SK-N-SH treated with all-trans-retinoic acid at 6 μM for 48 hours (cell line): ENCODE data around the gene KMT5B.
"Not testable (repeated sequence)": the region's sequence is repeated elsewhere in the genome, so short reads cannot be mapped to it uniquely, and the experiment has no call there.

Experiments
- ATAC-seq: fragments of 200-7000 bp; cut with Tn5 transposase; 3 replicates; pipeline ENCODE4 v1.9.1; 2020; ENCODE audit warnings: mild to moderate bottlenecking, moderate library complexity
- ARNTL ChIP-seq: fragments of 450-650 bp; formaldehyde crosslinking; IDR thresholded peaks from 2 replicates; pipeline ENCODE4 v1.5.0; 2020; ENCODE audit warnings: low read depth, mild to moderate bottlenecking, moderate library complexity, borderline replicate concordance
- BACH2 ChIP-seq: fragments of 250-450 bp; sonication (Bioruptor Pico); IDR thresholded peaks from 2 replicates; pipeline ENCODE4 v1.9.0; 2021; ENCODE audit warnings: mild to moderate bottlenecking, borderline replicate concordance
- CSDC2 ChIP-seq: fragments of 250-450 bp; sonication (Bioruptor Pico); IDR thresholded peaks from 2 replicates; pipeline ENCODE4 v1.5.0; 2020; ENCODE audit warnings: mild to moderate bottlenecking, moderate library complexity
- GLIS3 ChIP-seq: fragments of 250-450 bp; sonication (Bioruptor Pico); IDR thresholded peaks from 2 replicates; pipeline ENCODE4 v1.5.0; 2020; ENCODE audit warnings: mild to moderate bottlenecking, moderate library complexity
- ISL1 ChIP-seq: fragments of 250-450 bp; sonication (Bioruptor Pico); IDR thresholded peaks from 2 replicates; pipeline ENCODE4 v2.1.2; 2022; ENCODE audit warnings: mild to moderate bottlenecking, moderate library complexity
- OSR1 ChIP-seq: fragments of 250-450 bp; sonication (Bioruptor Pico); IDR thresholded peaks from 2 replicates; pipeline ENCODE4 v1.8.0; 2022; ENCODE audit warnings: moderate library complexity, mild to moderate bottlenecking, inconsistent platforms
- PPARA ChIP-seq: fragments of 250-450 bp; sonication (Bioruptor Pico); IDR thresholded peaks from 2 replicates; pipeline ENCODE4 v1.5.0; 2020; ENCODE audit warnings: mild to moderate bottlenecking, borderline replicate concordance
- RARB ChIP-seq: fragments of 250-450 bp; sonication (Bioruptor Pico); IDR thresholded peaks from 2 replicates; pipeline ENCODE4 v1.8.0; 2021; ENCODE audit warnings: mild to moderate bottlenecking, moderate library complexity
- SNAI2 ChIP-seq: fragments of 250-450 bp; sonication (Bioruptor Pico); IDR thresholded peaks from 2 replicates; pipeline ENCODE4 v1.5.0; 2020; ENCODE audit warnings: mild to moderate bottlenecking, moderate library complexity
- TCF4 ChIP-seq: fragments of 250-450 bp; sonication (Bioruptor Pico); IDR thresholded peaks from 2 replicates; pipeline ENCODE4 v1.8.0; 2021; ENCODE audit warnings: mild to moderate bottlenecking, moderate library complexity, borderline replicate concordance
- TOX ChIP-seq: fragments of 250-450 bp; sonication (Bioruptor Pico); IDR thresholded peaks from 2 replicates; pipeline ENCODE4 v1.8.0; 2021; ENCODE audit warnings: mild to moderate bottlenecking, moderate library complexity, borderline replicate concordance
- ZFP3 ChIP-seq: fragments of 250-450 bp; sonication (Bioruptor Pico); IDR thresholded peaks from 2 replicates; pipeline ENCODE4 v1.5.0; 2020; ENCODE audit warnings: mild to moderate bottlenecking, moderate library complexity
- ZFP30 ChIP-seq: fragments of 450-650 bp; formaldehyde crosslinking; IDR thresholded peaks from 2 replicates; pipeline ENCODE4 v1.5.0; 2022; ENCODE audit warnings: mild to moderate bottlenecking, moderate library complexity
- ZNF70 ChIP-seq: fragments of 450-650 bp; formaldehyde crosslinking; IDR thresholded peaks from 2 replicates; pipeline ENCODE4 v1.5.0; 2020; ENCODE audit warnings: mild to moderate bottlenecking, moderate library complexity
- ZNF8 ChIP-seq: fragments of 450-650 bp; formaldehyde crosslinking; IDR thresholded peaks from 2 replicates; pipeline ENCODE4 v1.5.0; 2020; ENCODE audit warnings: mild to moderate bottlenecking, moderate library complexity
- TF ChIP-seq, protein P1 (sequence below): fragments of 250-450 bp; sonication (Bioruptor Pico); IDR thresholded peaks from 2 replicates; pipeline ENCODE4 v1.8.0; 2020; ENCODE audit warnings: mild to moderate bottlenecking, moderate library complexity, borderline replicate concordance
- TF ChIP-seq, protein P2 (sequence below): fragments of 250-450 bp; sonication (Bioruptor Pico); IDR thresholded peaks from 2 replicates; pipeline ENCODE4 v1.5.1; 2021; ENCODE audit warnings: mild to moderate bottlenecking, moderate library complexity
- TF ChIP-seq, protein P3 (sequence below): fragments of 250-450 bp; sonication (Bioruptor Pico); IDR thresholded peaks from 2 replicates; pipeline ENCODE4 v1.5.1; 2020; ENCODE audit warnings: low read depth, mild to moderate bottlenecking, moderate library complexity
- TF ChIP-seq, protein P4 (sequence below): fragments of 250-450 bp; sonication (Bioruptor Pico); IDR thresholded peaks from 2 replicates; pipeline ENCODE4 v1.5.0; 2020; ENCODE audit warnings: mild to moderate bottlenecking, moderate library complexity

Gene KMT5B

DNA sequence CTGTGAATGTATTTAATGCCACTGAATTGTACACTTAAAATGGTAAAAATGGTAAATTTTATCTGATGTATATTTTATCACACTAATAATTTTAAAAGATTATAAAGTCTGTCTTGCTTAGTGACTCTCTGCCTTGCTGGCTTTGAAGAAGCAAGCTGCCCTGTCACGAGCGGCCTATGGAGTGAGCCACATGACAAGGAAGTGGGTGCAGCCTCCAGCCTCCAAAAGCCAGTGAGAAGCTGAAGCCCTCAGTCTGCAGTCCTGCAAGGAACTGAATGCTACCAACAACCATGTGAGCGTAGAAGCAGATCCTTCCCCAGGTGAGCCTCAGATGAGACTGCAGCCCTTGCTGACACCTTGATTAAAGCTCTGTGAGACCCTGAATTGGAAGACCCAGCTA, 38.7 kb upstream of the KMT5B start:
- ATAC-seq: no peak

DNA sequence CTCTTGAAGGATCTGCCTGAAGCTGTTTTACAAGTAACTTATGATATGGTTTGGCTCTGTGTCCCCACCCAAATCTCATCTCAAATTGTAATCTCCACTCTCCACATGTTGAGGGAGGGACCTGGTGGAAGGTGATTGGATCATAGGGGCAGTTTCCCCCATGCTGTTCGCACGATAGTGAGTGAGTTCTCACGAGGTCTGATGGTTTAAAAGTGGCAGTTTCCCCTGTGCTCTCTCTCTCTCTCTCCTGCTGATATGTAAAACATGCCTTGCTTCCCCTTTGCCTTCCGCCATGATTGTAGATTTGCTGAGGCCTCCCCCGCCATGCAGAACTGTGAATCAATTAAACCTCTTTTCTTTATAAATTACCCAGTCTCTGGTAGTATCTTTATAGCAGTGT, 31.8 kb upstream of the KMT5B start:
- ATAC-seq: not testable (repeated sequence)

More for the DNA sequence above, 38.7 kb upstream of the KMT5B start:
- no peak for TF ChIP-seq RARB (CRISPR knock-in tag)
- TF ChIP-seq GLIS3 (CRISPR knock-in tag): no peak
- TF ChIP-seq, protein P1, sequence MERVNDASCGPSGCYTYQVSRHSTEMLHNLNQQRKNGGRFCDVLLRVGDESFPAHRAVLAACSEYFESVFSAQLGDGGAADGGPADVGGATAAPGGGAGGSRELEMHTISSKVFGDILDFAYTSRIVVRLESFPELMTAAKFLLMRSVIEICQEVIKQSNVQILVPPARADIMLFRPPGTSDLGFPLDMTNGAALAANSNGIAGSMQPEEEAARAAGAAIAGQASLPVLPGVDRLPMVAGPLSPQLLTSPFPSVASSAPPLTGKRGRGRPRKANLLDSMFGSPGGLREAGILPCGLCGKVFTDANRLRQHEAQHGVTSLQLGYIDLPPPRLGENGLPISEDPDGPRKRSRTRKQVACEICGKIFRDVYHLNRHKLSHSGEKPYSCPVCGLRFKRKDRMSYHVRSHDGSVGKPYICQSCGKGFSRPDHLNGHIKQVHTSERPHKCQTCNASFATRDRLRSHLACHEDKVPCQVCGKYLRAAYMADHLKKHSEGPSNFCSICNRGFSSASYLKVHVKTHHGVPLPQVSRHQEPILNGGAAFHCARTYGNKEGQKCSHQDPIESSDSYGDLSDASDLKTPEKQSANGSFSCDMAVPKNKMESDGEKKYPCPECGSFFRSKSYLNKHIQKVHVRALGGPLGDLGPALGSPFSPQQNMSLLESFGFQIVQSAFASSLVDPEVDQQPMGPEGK (CRISPR knock-in tag): no peak

DNA sequence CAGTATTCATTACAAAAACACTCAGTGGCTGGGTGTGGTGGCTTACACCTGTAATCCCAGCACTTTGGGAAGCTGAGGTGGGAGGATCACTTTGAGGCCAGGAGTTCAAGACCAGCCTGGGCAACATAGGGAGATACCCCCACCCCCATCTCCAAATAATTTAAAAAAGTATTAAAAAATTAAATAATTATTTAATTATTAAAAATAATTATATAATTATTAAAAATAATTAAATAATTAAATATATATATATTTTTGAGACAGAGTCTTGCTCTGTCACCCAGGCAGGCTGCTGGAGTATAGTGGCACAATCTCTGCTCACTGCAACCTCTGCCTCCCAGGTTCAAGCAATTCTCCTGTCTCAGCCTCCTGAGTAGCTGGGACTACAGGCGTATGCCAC, 30.8 kb upstream of the KMT5B start:
- ATAC-seq: not testable (repeated sequence)

DNA sequence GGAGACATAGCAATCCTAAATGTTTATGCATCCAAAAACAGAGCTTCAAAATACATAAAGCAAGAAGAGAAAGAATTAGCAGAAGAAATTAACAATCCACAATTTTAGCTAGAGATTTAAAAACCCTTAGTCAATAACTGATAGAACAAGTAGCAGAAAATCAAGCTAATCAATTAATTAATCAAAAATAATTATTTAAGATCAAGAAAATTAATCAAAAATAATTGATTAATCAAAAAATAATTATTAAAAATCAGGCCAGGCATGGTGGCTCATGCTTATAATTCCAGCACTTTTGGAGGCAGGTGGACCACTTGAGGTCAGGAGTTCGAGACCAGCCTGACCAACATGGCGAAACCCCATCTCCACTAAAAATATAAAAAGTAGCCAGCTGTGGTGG, 29.5 kb upstream of the KMT5B start:
- TF ChIP-seq OSR1 (CRISPR knock-in tag) (no peak), TOX (CRISPR knock-in tag) (no peak), BACH2 (no peak), CSDC2 (no peak), ZNF8 (CRISPR knock-in tag) (no peak), ZFP30 (CRISPR knock-in tag) (no peak), ZNF70 (CRISPR knock-in tag) (no peak), ARNTL (no peak), TCF4 (CRISPR knock-in tag) (no peak)
- TF ChIP-seq, protein P2, sequence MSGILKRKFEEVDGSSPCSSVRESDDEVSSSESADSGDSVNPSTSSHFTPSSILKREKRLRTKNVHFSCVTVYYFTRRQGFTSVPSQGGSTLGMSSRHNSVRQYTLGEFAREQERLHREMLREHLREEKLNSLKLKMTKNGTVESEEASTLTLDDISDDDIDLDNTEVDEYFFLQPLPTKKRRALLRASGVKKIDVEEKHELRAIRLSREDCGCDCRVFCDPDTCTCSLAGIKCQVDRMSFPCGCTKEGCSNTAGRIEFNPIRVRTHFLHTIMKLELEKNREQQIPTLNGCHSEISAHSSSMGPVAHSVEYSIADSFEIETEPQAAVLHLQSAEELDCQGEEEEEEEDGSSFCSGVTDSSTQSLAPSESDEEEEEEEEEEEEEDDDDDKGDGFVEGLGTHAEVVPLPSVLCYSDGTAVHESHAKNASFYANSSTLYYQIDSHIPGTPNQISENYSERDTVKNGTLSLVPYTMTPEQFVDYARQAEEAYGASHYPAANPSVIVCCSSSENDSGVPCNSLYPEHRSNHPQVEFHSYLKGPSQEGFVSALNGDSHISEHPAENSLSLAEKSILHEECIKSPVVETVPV: no peak
- no peak for ATAC-seq

DNA sequence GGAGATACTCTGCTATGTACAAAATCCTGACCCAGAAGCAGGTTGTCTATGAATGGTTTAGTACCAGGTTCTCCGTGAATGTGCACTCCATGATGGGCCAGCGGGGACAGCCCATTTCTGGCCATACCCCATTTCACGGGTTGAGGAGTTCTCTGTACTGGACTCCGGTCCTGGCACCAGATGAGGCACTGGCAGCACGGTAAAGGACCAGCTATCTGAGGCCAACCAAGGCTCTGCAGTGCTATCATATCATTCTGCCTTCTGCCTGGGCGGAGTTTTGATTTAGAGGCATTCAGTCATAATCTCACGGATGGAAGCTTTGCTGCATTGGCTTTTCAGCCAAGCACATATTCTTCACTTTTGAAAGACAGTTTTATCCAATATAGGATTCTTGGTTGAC, 18.5 kb upstream of the KMT5B start:
- TF ChIP-seq RARB (CRISPR knock-in tag) (no peak), SNAI2 (CRISPR knock-in tag) (no peak), PPARA (no peak), BACH2 (no peak), ZFP30 (CRISPR knock-in tag) (no peak), ZNF70 (CRISPR knock-in tag) (no peak), ZFP3 (no peak), ISL1 (CRISPR knock-in tag) (no peak)
- TF ChIP-seq, protein P3, sequence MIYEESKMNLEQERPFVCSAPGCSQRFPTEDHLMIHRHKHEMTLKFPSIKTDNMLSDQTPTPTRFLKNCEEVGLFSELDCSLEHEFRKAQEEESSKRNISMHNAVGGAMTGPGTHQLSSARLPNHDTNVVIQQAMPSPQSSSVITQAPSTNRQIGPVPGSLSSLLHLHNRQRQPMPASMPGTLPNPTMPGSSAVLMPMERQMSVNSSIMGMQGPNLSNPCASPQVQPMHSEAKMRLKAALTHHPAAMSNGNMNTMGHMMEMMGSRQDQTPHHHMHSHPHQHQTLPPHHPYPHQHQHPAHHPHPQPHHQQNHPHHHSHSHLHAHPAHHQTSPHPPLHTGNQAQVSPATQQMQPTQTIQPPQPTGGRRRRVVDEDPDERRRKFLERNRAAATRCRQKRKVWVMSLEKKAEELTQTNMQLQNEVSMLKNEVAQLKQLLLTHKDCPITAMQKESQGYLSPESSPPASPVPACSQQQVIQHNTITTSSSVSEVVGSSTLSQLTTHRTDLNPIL (CRISPR knock-in tag): no peak
- TF ChIP-seq, protein P2: no peak
- no peak for ATAC-seq

DNA sequence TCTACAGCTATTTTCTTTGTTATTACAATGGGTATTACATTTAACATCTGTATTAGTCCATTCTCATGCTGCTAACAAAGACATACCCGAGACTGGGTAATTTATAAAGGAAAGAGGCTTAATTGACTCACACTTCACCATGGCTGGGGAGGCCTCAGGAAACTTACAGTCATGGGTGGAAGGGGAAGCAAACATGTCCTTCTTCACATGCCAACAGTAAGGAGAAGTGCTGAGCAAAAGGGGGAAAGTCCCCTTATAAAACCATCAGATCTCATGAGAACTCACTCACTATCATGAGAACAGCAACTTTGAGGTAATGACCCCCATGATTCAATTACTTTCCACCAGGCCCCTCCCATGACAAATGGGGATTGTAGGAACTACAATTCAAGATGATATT, 16.5 kb upstream of the KMT5B start:
- no peak for ATAC-seq
- no peak for TF ChIP-seq RARB (CRISPR knock-in tag)
- TF ChIP-seq ARNTL: no peak
- no peak for TF ChIP-seq TCF4 (CRISPR knock-in tag)

DNA sequence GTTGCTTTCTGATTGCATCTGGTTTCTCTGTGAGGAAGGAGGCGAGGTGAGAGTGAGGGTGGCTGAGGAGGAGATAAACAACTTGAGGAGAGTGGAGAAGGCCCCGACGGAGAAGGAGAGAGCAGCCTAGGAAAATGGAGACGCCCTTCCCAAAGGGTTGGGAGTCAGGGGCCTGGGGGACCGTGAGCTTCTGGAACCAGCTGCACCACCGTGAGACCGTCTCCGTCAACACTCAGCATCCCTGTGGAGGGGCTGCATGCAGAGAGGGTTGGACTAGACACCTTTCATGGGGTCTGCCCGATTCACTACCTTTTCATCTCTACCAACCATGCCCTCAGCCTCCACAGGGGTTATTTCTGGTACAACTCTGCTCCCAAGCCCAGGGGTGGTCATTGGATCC, 13.3 kb upstream of the KMT5B start:
- no peak for ATAC-seq
- no peak for TF ChIP-seq ARNTL
- TF ChIP-seq RARB (CRISPR knock-in tag): no peak
- no peak for TF ChIP-seq PPARA
- TF ChIP-seq, protein P2: no peak
- TF ChIP-seq, protein P3 (CRISPR knock-in tag): no peak
- TF ChIP-seq, protein P4, sequence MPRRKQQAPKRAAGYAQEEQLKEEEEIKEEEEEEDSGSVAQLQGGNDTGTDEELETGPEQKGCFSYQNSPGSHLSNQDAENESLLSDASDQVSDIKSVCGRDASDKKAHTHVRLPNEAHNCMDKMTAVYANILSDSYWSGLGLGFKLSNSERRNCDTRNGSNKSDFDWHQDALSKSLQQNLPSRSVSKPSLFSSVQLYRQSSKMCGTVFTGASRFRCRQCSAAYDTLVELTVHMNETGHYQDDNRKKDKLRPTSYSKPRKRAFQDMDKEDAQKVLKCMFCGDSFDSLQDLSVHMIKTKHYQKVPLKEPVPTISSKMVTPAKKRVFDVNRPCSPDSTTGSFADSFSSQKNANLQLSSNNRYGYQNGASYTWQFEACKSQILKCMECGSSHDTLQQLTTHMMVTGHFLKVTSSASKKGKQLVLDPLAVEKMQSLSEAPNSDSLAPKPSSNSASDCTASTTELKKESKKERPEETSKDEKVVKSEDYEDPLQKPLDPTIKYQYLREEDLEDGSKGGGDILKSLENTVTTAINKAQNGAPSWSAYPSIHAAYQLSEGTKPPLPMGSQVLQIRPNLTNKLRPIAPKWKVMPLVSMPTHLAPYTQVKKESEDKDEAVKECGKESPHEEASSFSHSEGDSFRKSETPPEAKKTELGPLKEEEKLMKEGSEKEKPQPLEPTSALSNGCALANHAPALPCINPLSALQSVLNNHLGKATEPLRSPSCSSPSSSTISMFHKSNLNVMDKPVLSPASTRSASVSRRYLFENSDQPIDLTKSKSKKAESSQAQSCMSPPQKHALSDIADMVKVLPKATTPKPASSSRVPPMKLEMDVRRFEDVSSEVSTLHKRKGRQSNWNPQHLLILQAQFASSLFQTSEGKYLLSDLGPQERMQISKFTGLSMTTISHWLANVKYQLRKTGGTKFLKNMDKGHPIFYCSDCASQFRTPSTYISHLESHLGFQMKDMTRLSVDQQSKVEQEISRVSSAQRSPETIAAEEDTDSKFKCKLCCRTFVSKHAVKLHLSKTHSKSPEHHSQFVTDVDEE (CRISPR knock-in tag): no peak
- TF ChIP-seq BACH2: no peak
- no peak for TF ChIP-seq CSDC2
